Heart right ventricle (tissue), 16 donors: ENCODE results near the gene SVOPL. TPM values are rescaled to one million over a fixed set of nuclear protein-coding genes. Genes with fewer than 3 reads are reported as not detected.

Source experiments
- ATAC-seq, 8 donors: fragments of 200-7000 bp; cut with Tn5 transposase; one replicate each; pipeline ENCODE4 v1.9.1; 2020; ENCODE audit warnings: mild to moderate bottlenecking in 8 of 8, moderate library complexity in 8 of 8, moderate number of reproducible peaks in 1 of 8
- DNase-seq, 2 donors: peaks; one replicate each; pipeline ENCODE4 v3.0.0-alpha.2; 2020
- H3K27ac ChIP-seq, 10 donors: fragments of 200-600 bp; sonication (generic) in 2 of 10; one replicate each; pipeline versions ENCODE4 v1.5.0 to v1.8.0; 2020 to 2022; ENCODE audit warnings: mild to moderate bottlenecking in 3 of 10
- H3K27me3 ChIP-seq, 7 donors: fragments of 200-600 bp; one replicate each; pipeline ENCODE4 v1.8.0; 2021 to 2022; ENCODE audit warnings: mild to moderate bottlenecking in 2 of 7
- H3K36me3 ChIP-seq, 9 donors: fragments of 200-600 bp; sonication (generic) in 1 of 9; one replicate each; pipeline versions ENCODE4 v1.5.0 to v1.8.0; 2020 to 2022; ENCODE audit warnings: mild to moderate bottlenecking in 2 of 9
- H3K4me1 ChIP-seq, 9 donors: fragments of 200-600 bp; sonication (generic) in 1 of 9; one replicate each; pipeline versions ENCODE4 v1.5.0 to v1.8.0; 2020 to 2022; ENCODE audit warnings: mild to moderate bottlenecking in 4 of 9
- H3K4me3 ChIP-seq, 10 donors: fragments of 200-600 bp; sonication (generic) in 2 of 10; one replicate each; pipeline versions ENCODE4 v1.5.0 to v1.8.0; 2020 to 2022; ENCODE audit warnings: mild to moderate bottlenecking in 7 of 10, moderate library complexity in 2 of 10
- H3K9me3 ChIP-seq, 11 donors: fragments of 200-600 bp in 10 of 11; sonication (generic) in 2 of 11; one replicate each; pipeline versions ENCODE4 v1.5.0 to v1.8.0; 2013 to 2022; ENCODE audit warnings: mild to moderate bottlenecking in 2 of 11, control low read depth in 1 of 11, moderate library complexity in 1 of 11
- WGBS, 2 donors: extraction: QIAGEN DNeasy Blood & Tissue Kit; methylation state at CpG; one replicate each; pipeline ENCODE4 v1.1.7; 2013; ENCODE audit warnings: inconsistent platforms in 1 of 2; 5-methylcytosine and 5-hydroxymethylcytosine counted together
- intact Hi-C, 10 donors: fragments of 100-400 bp; cut with DNase I; formaldehyde crosslinking; loops; one replicate each; pipeline versions ENCODE4 v1.11.1 to v1.14.2; 2022
- polyA plus RNA-seq, 2 donors: library from polyadenylated mRNA; stranded (reverse); fragments of 200-250 nt; gene quantifications; one replicate each; pipeline ENCODE4 v1.2.3, GENCODE V29; 2013
- total RNA-seq, 10 donors: library from RNA; stranded (reverse); fragmentation: NEBNext Ultra II Directional in 3 of 10; extraction: Animal tissue kit (Norgen Biotek cat#: 25700) in 3 of 10; gene quantifications; one replicate each; pipeline versions ENCODE4 v1.2.1 to v1.2.4, GENCODE V29; 2021 to 2023
- TF ChIP-seq, protein P1 (sequence below), 9 donors: fragments of 200-600 bp; sonication (generic) in 2 of 9; IDR thresholded peaks; one replicate each; pipeline versions ENCODE4 v1.5.0 to v1.8.0; 2021 to 2022; ENCODE audit warnings: antibody characterized with exemption in 9 of 9, mild to moderate bottlenecking in 5 of 9, moderate library complexity in 1 of 9
- donor health status: Arrhythmogenic right ventricular cardiomyopathy.
- donor health status: ischemic (EF 13 %, LVEDD 7.1; RV severe dilation, severe dysfunction).
- donor health status: healthy with polysubstance abuse.
- donor health status: DM: no; HTN: yes; CAD: no.
- donor health status: DM: no; HTN: no; CAD: no.
- donor health status: ischemic (EF 25% LVEDD 6.9; RV normal size, moderate dysfunction).
- donor health status: ischemic (EF 25% LVEDD 5.7; RV mildly dilated, moderate dysfunction).
- donor health status: healthy.
- donor health status: DM: yes; HTN: yes; CAD: no.
- donor health status: Ischemic cardiomyopathy.
- donor health status: ischemic (EF 35%, LVEDD 5.7; RV mildly dilated, moderate dysfunction).
- donor health status: nonischemic (EF 11% LVEDD 7.7; RV severe dilation, severe dysfunction).
- donor health status: DM: yes; HTN: yes; CAD: no.
- donor health status: PGD.
- donor health status: ischemic (EF 29% LVEDD 5.4; RV normal size, mild dysfunction).
- donor health status: nonischemic (EF 23%, LVEDD 6.1; RV moderate dilation, normal function).

SVOPL gene
- total and polyA plus RNA-seq, 12 donors, result not detected

DNA sequence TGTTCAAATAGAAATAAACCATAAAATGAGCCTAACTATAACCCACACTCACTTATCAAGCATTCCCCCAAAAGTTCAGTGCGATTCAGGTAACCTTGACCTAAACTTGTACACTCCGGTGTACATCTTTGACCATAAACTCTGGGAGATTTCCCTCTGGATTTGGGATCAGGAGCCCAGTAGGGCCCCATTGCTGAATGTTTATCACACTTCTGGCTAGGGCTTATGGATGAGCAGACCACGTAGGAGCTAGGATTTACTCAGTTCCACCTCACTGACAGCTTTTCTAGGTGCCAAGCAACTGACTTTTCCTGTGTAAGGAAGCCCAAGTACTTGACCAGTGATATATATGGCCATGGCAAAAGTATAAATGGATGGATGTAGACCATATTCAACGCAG lies 113.7 kb downstream of the SVOPL start:
- ATAC-seq (no peak), DNase-seq (no peak)
- no peak overlapping the region for H3K27ac ChIP-seq
- H3K4me1 ChIP-seq, result no peaks in the 10 kb centered on the region
- WGBS, 2 donors, result 92 to 98% methylated on average over 4 of the region's 4 CpGs
- no peaks in the 10 kb centered on the region for H3K9me3 ChIP-seq
- no peaks in the 10 kb centered on the region for H3K27me3 ChIP-seq
- peaks cover 0 to 51% (median 12%) of the 10 kb centered on the region in 9 donors for H3K36me3 ChIP-seq
- intact Hi-C loops, result no loop called here
- TF ChIP-seq, protein P1, sequence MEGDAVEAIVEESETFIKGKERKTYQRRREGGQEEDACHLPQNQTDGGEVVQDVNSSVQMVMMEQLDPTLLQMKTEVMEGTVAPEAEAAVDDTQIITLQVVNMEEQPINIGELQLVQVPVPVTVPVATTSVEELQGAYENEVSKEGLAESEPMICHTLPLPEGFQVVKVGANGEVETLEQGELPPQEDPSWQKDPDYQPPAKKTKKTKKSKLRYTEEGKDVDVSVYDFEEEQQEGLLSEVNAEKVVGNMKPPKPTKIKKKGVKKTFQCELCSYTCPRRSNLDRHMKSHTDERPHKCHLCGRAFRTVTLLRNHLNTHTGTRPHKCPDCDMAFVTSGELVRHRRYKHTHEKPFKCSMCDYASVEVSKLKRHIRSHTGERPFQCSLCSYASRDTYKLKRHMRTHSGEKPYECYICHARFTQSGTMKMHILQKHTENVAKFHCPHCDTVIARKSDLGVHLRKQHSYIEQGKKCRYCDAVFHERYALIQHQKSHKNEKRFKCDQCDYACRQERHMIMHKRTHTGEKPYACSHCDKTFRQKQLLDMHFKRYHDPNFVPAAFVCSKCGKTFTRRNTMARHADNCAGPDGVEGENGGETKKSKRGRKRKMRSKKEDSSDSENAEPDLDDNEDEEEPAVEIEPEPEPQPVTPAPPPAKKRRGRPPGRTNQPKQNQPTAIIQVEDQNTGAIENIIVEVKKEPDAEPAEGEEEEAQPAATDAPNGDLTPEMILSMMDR (IDR thresholded peaks at IDR 0.05), result no peak
- no peak overlapping the region for H3K4me3 ChIP-seq

DNA sequence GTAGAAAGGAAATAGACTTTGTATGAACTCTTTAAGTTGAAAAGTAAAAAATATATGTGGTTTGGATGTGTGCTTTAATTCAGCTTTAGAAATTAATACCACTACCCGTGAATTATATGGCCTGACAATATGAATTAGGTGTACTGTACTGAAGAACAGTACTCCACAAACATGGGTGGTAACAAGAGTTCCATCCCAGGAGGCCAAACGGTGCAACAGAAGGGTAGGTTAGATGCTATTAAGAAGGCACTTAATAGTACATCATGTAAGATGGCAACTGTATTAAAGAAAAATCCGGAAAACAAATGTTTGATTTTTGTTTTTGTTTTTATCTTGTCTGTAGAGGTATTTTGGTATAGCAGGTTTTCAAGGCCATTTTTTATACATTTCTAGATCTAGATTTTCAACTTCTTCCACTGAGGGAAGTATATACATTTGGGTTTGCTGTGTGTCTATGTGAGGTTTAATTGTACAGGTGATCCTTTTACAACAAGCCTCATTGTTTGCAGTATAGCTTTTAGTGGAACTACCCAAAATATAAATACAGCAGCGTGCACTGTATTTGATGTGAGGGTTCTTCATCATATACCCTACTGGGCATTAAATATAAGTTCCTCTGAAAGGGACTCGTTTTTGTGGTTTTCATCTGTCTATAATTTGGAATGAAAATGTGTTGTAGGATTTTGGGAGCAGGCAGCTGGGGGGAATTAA lies 115.7 kb downstream of the SVOPL start:
- 92 to 93% methylated on average over 5 of the region's 5 CpGs for WGBS, 2 donors
- H3K4me3 ChIP-seq, result no peak overlapping the region
- no peak overlapping the region for H3K27ac ChIP-seq
- intact Hi-C loops, result no loop called here
- TF ChIP-seq, protein P1 (IDR thresholded peaks at IDR 0.05), result no peak
- no peaks in the 10 kb centered on the region for H3K4me1 ChIP-seq
- DNase-seq (no peak), ATAC-seq (no peak)
- H3K36me3 ChIP-seq, result peaks cover 0 to 71% (median 12%) of the 10 kb centered on the region in 9 donors
- no peaks in the 10 kb centered on the region for H3K27me3 ChIP-seq
- H3K9me3 ChIP-seq, result no peaks in the 10 kb centered on the region

DNA sequence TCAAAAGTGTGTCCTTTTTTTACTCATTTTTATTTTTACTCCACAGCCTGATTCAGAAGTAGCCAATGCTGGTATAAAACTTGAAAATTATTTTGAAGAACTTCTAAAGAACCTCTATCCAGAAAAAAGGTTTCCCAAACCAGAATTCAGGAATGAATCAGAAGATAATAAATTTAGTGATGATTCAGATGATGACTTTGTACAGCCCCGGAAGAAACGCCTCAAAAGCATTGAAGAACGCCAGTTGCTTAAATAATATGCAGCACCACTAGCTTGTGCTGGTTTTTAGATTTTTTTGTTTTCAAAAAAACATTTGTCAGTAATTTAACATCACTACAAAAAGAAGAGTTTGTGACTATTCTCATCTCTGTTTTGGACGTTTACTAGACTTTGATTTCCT lies 116.5 kb downstream of the SVOPL start:
- H3K27ac ChIP-seq, result no peak overlapping the region
- intact Hi-C loops, result no loop called here
- no peaks in the 10 kb centered on the region for H3K9me3 ChIP-seq
- ATAC-seq, result no peak
- DNase-seq, result no peak
- H3K27me3 ChIP-seq, result no peaks in the 10 kb centered on the region
- TF ChIP-seq, protein P1 (IDR thresholded peaks at IDR 0.05), result no peak
- H3K4me1 ChIP-seq, result no peaks in the 10 kb centered on the region
- peaks cover 0 to 79% (median 19%) of the 10 kb centered on the region in 9 donors for H3K36me3 ChIP-seq
- no peak overlapping the region for H3K4me3 ChIP-seq
- 88 to 96% methylated on average over 4 of the region's 4 CpGs for WGBS, 2 donors

DNA sequence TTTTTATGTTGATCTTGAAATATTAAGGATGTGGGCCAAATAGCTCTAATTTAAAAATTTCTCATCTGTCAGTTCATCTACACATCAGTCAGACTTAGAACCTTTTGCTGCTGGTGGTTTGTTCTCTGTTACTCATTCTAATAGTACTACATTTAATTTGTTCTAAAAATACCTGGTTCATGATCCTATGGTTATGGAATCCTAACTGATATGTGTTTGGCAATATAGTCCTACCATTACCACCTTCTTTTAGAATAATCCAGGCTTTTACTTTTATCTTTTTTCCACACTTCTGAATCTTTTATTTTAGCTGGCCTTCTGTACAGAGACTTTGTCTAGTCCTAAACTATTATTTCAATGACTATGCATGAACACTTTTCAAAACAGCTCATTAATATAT lies 116.9 kb downstream of the SVOPL start:
- Histone ChIP-seq H3K4me1 (no peaks in the 10 kb centered on the region), H3K9me3 (no peaks in the 10 kb centered on the region), H3K4me3 (no peak overlapping the region), H3K27ac (no peak overlapping the region), H3K36me3 (peaks cover 0 to 83% (median 23%) of the 10 kb centered on the region in 9 donors), H3K27me3 (no peaks in the 10 kb centered on the region)
- TF ChIP-seq, protein P1 (IDR thresholded peaks at IDR 0.05), result no peak
- intact Hi-C loops, result no loop called here
- ATAC-seq (no peak), DNase-seq (no peak)
